Endometrial microvascular endothelial cells (primary cell): Measurements from ENCODE around the gene MLLT3. TPM values are rescaled to one million over a fixed set of nuclear protein-coding genes. Genes with fewer than 3 reads are reported as not detected.

Experiments
- in situ Hi-C: cut with HindIII; loops from 2 replicates; pipeline ENCODE4 v1.10.0; 2017; ENCODE audit warnings: low sequenced_read_pairs, low pct_unique_long_range_greater_than_20kb; ENCODE audit errors: inconsistent ontology term
- total RNA-seq: library from RNA; depleted of rRNA; stranded (reverse); fragments of >200 nt; gene quantifications from one replicate; pipeline ENCODE4 v1.2.3, GENCODE V29; 2015; ENCODE audit errors: inconsistent ontology term

The MLLT3 gene
- total RNA-seq, 1 donor from 2014 or later: 4.6 TPM

- in situ Hi-C loops: no loop called here
These were observed 272.7 kb downstream of the MLLT3 start for GRCh38 chr9:20349568-20349967.

DNA sequence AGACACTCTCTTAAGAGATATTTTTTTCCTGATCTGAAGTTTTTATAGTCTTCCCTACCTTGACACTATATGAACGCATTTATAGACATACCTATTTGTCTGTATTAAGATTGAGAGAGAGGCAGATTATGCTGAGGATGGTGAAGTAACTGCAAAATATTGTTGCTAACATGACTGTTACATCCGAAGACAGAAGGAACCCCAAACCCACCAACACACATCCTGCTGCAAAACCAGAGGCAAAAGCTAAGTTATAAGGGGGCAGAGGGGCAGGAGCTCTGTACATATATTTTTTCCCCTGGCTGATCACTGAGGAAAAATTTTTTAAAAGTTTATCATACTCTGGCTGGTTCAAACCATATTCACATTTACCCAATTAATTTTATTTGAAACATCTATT lies 279.0 kb downstream of the MLLT3 start:
- in situ Hi-C loops: no loop called here

GRCh38 chr9:20340511-20340861 lies 281.8 kb downstream of the MLLT3 start:
- in situ Hi-C loops: no loop called here

DNA sequence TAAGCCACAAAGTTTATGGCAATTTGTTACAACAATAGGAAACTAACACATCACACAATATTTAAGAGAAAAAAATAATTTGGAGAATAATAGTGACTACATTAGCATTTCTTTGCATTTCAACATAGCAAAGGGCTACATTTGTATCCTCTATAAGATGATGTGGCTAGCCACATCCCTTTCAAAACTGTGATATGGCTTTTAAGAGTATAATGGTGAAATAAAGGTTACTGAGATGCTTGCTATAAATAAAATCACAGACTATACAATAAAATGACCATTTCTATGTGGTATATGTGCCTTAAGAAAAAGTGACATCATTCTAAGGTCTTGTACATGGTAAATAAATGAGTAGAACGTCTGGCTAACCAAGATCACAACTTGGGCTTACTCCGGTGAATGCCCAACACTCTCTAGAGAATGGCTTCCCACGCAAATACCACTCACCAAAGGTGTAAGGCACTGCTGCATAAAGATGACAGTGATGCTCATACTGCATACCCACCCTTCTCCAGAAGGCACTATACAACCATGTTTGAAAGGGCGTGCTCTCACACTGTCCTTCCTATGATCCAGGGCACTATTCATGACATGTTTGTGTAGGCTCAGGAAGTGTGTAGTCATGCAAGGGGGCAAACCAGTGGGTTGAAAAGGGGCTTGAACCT lies 286.5 kb downstream of the MLLT3 start:
- in situ Hi-C loops: no loop called here

- in situ Hi-C loops: no loop called here
These were observed 288.3 kb downstream of the MLLT3 start for GRCh38 chr9:20333991-20334390.

DNA sequence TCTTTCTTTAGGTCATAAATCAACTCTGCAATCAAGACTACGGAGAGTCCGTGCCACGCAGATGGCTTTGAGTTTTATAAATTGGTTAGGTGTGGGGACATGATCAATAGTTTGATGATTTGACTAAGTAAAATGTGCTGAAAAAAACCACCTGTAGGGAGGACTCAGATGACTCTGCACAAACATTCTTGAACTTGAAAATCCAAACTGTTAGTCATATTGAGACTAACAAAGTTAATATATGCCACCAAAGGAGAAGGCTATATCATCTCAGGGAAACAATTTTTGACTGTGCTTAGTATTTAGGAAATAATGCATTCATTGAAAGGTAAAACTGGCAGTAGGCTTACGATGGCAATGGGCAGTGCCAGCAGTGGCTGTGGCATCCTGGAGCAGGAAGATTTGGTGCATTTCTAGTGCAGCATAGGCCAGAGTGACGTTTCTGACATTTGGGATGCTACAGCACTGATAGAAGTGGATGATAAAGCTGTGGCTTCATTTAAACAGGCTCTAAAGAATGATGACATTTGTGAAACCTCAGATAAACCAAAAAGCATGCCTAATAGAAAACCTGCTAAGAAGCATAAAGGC lies 291.1 kb downstream of the MLLT3 start:
- in situ Hi-C loops: no loop called here

- in situ Hi-C loops: no loop called here
These were observed 291.6 kb downstream of the MLLT3 start for GRCh38 chr9:20330688-20331087.

- in situ Hi-C loops: no loop called here
These were observed 295.8 kb downstream of the MLLT3 start for GRCh38 chr9:20326516-20326915.

DNA sequence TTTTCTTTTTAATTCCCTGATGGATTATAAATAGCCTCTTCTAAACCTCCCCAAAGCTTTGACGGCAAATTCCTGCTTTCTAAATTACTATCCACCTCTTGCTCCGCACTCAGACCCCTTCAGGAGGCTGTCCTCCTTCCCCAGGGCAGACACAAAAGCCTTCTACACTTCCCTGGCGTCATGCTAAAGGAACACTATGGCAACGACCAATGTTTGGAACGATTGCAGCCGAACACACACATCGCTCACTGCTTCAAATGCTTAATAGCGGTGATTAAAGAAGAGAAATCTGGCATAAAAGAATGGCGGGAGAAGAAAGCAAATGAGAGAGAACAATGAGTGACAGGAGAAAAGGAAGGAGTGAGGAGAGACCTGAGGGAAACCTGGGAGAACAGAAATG lies 297.3 kb downstream of the MLLT3 start:
- in situ Hi-C loops: no loop called here

GRCh38 chr9:20322212-20322611 lies 300.1 kb downstream of the MLLT3 start:
- in situ Hi-C loops: no loop called here

DNA sequence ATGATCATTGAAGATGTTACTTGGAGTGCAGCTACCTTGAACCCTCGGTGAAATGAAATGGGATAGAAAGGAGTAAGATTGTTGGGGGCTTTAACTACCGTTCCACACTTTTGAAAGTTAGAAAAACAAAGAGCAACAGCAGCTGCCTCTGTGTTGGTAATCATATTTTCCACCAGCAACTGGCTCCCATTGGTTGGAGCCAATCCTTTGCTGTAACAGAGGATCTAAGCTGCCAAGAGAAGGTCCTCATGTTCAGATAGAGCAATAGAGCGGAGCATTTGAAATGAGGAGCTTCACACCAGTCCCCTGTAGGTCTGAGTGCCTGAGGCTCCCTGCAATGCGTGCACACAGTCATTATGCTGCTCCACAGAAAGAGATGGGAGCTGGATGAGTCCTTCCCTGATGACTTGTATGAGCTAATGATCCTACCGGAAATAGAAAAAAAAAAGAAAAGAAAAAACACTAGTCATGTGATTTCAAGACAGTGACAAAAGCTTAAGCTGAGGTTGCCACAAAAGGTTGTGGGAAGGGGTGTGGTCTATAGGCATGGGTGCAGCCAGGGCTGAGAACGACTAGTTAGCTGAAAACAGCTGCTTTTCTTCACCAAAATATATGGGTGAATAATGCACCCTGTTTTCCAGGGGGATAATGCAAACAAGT lies 300.7 kb downstream of the MLLT3 start:
- in situ Hi-C loops: no loop called here

DNA sequence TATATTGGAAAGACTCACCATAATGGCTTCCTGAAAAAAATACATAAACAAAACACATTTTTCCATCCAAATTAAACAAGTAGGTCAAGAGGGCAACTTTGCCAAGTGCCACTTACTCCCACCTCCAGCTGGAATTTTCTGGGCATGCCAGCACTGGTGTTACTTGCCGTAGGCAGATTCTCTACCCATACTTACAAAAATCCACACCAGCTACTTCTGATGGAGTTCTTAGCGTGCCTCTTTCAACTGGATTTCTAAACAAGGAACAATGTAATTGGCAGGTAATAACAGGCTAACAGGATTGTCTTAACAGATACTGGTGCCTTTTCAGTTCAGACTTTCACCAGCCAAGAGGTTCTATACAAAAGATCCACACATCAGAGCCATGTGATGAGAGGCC lies 301.4 kb downstream of the MLLT3 start:
- in situ Hi-C loops: no loop called here

DNA sequence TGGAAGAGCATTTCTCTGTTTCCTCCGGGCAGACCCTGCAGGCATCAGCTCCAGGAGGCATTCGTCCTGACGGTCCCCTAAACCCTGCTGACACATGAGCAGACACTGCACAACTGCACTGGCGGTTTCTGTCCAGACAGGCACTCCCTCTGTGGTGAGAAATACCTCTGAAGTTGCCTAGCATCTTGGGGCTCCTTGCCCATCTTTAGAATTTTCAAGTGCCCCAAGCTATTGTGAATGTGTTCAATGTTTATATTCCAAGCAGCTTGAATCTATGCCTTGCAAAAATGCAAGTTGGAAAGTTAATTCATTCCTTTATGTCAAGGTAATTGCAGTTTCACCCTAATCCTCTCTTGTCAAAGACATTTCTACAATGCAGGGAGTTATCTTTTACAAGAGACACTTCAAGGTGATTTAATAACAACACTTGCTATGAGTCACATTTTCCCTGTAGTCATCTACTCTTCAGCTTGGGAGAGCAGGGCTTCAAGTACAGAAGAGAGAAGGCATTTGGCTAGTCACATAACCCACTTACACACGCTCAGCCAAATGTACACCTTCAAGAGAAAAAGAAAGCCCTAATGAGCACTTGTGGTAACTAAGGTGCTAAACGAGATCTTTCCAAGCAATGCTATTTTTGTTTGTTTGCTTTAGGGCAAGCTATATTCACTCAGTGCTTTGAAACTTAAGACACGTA lies 302.5 kb downstream of the MLLT3 start:
- in situ Hi-C loops: no loop called here

DNA sequence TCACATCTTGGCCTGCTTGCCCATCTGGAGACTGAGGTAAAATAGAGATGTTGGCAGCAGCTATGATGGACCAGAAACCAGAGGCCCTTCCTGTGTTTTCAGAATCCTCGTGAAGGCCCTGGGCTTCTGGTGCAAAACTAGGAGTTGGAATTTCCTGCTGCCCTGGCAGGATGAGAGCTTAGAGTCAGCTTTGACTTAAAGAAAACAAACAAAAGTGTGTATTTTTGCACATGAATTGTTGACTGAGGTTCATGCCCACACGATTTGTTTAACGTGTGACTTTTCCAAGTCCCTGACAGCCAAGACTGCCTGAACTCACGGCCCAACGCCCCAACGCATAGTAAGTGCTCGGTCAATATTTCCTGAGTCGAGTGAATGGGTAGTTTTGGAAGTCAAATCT lies 303.1 kb downstream of the MLLT3 start:
- in situ Hi-C loops: no loop called here

- in situ Hi-C loops: no loop called here
These were observed 304.6 kb downstream of the MLLT3 start for GRCh38 chr9:20317701-20318100.

- in situ Hi-C loops: no loop called here
These were observed 305.9 kb downstream of the MLLT3 start for GRCh38 chr9:20316372-20316771.

DNA sequence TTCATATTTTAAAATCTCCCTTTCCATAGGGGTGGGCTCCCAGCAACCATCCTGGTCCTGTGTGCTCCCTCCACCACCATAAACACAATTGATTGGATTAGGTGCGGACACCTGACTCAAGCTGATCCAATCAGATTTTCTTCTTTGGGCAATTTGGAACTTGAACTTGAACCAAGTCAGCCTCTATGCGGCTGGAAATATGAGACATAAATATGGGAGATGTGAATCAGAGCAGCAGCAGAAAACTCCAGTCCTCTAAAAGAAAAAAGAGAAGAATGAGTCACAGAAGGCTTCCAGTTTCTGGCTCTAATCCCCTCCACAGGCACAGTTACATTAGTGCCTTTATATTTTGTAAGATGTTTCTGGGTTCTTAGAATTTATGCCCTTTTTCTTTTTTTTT lies 306.6 kb downstream of the MLLT3 start:
- in situ Hi-C loops: no loop called here

DNA sequence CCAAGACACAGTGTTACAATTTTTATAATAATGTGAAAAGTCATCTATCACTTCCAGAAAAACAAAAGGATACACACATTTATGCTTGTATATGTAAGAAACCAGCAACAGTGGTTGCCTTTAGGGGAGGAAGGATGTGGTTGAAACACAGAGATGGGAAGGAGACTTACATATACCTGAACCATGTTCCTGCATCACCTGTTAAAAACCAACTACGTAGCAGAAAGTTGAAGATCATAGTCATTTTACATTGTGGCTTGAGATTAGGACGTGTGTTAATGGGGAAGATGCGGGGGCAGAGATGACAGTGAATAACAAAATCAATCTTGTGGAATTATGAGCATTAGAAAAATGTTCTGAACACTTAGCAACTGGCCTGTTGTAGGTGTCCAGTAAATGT lies 307.3 kb downstream of the MLLT3 start:
- in situ Hi-C loops: no loop called here

DNA sequence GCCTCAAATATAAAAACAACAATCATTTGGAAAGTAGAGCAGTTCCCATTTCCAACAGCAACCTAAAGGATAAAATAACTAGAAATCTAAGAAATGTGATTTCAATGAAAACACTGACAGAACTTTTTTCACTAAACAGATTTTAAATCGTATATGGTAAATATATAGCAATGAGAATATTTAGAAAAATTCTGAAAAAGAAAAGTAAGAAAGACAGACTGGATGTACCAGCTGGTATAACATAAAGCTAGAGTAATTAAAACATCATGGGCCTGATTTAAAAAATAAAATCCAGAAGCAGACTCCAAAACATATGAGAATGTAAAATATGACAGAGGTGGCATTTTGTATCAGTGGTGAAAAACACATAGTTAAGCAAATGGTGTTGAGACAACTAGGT lies 308.9 kb downstream of the MLLT3 start:
- in situ Hi-C loops: no loop called here

- in situ Hi-C loops: no loop called here
These were observed 309.6 kb downstream of the MLLT3 start for GRCh38 chr9:20312732-20313131.
